Lower lobe of right lung (tissue), 2 donors: ENCODE measurements around the gene SCAP. TPM values are rescaled to one million over a fixed set of nuclear protein-coding genes. Genes with fewer than 3 reads are reported as not detected.

Source experiments
- ATAC-seq, 2 donors: fragments of 200-7000 bp; cut with Tn5 transposase; one replicate each; pipeline ENCODE4 v1.9.1; 2020 to 2022; ENCODE audit warnings: mild to moderate bottlenecking in 2 of 2, moderate library complexity in 2 of 2
- DNase-seq: peaks from one replicate; pipeline ENCODE4 v3.0.0-alpha.2; 2020
- H3K27ac ChIP-seq: fragments of 200-600 bp; one replicate; pipeline ENCODE4 v1.8.0; 2022
- H3K27me3 ChIP-seq: fragments of 200-600 bp; one replicate; pipeline ENCODE4 v1.8.0; 2022; ENCODE audit warnings: low read depth
- H3K36me3 ChIP-seq: fragments of 200-600 bp; one replicate; pipeline ENCODE4 v1.8.0; 2022; ENCODE audit warnings: mild to moderate bottlenecking
- H3K4me1 ChIP-seq: fragments of 200-600 bp; one replicate; pipeline ENCODE4 v1.8.0; 2022
- H3K4me3 ChIP-seq: fragments of 200-600 bp; one replicate; pipeline ENCODE4 v1.8.0; 2022; ENCODE audit warnings: mild to moderate bottlenecking
- H3K9me3 ChIP-seq: fragments of 200-600 bp; one replicate; pipeline ENCODE4 v1.8.0; 2022
- intact Hi-C: fragments of 100-400 bp; cut with DNase I; formaldehyde crosslinking; loops from one replicate; pipeline ENCODE4 v1.11.0; 2022
- total RNA-seq: library from RNA; stranded (reverse); fragmentation: NEBNext Ultra II Directional; extraction: Animal tissue kit (Norgen Biotek cat#: 25700); gene quantifications from one replicate; pipeline ENCODE4 v1.2.1, GENCODE V29; 2021
- TF ChIP-seq, protein P1 (sequence below): fragments of 200-600 bp; IDR thresholded peaks from one replicate; pipeline ENCODE4 v1.8.0; 2022; ENCODE audit warnings: antibody characterized with exemption, mild to moderate bottlenecking
- donor health status: DM: no; HTN: yes; CAD: no; lungs with severe emphysema.

Gene SCAP
- total RNA-seq, 1 donor from 2014 or later: 61.3 TPM

GRCh38 chr3:47503033-47503432, 27.3 kb upstream of the SCAP start:
- peaks cover 78% of the 10 kb centered on the region for H3K36me3 ChIP-seq

GRCh38 chr3:47496892-47497291, 21.2 kb upstream of the SCAP start:
- DNase-seq (no peak), ATAC-seq (peak; percentile 86 to 91)
- intact Hi-C loops: no loop called here
- H3K4me1 ChIP-seq: no peaks in the 10 kb centered on the region
- no peak overlapping the region for H3K4me3 ChIP-seq
- TF ChIP-seq, protein P1, sequence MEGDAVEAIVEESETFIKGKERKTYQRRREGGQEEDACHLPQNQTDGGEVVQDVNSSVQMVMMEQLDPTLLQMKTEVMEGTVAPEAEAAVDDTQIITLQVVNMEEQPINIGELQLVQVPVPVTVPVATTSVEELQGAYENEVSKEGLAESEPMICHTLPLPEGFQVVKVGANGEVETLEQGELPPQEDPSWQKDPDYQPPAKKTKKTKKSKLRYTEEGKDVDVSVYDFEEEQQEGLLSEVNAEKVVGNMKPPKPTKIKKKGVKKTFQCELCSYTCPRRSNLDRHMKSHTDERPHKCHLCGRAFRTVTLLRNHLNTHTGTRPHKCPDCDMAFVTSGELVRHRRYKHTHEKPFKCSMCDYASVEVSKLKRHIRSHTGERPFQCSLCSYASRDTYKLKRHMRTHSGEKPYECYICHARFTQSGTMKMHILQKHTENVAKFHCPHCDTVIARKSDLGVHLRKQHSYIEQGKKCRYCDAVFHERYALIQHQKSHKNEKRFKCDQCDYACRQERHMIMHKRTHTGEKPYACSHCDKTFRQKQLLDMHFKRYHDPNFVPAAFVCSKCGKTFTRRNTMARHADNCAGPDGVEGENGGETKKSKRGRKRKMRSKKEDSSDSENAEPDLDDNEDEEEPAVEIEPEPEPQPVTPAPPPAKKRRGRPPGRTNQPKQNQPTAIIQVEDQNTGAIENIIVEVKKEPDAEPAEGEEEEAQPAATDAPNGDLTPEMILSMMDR: no peak
- peaks cover 74% of the 10 kb centered on the region for H3K36me3 ChIP-seq
- H3K9me3 ChIP-seq: no peaks in the 10 kb centered on the region
- no peaks in the 10 kb centered on the region for H3K27me3 ChIP-seq
- H3K27ac ChIP-seq: no peak overlapping the region

More at GRCh38 chr3:47503033-47503432, 27.3 kb upstream of the SCAP start:
- no peaks in the 10 kb centered on the region for H3K27me3 ChIP-seq
- ATAC-seq (no peak), DNase-seq (no peak)
- no peak overlapping the region for H3K27ac ChIP-seq
- H3K4me1 ChIP-seq: no peaks in the 10 kb centered on the region
- TF ChIP-seq, protein P1: no peak
- H3K9me3 ChIP-seq: no peaks in the 10 kb centered on the region
- intact Hi-C loops: no loop called here
- H3K4me3 ChIP-seq: no peak overlapping the region

- Histone ChIP-seq H3K9me3 (no peaks in the 10 kb centered on the region), H3K4me1 (no peaks in the 10 kb centered on the region), H3K4me3 (no peak overlapping the region), H3K27ac (no peak overlapping the region), H3K27me3 (no peaks in the 10 kb centered on the region), H3K36me3 (peaks cover 64% of the 10 kb centered on the region)
- intact Hi-C loops: no loop called here
- ATAC-seq (no peak), DNase-seq (no peak)
- TF ChIP-seq, protein P1: no peak
Observed at GRCh38 chr3:47495886-47496285, 20.1 kb upstream of the SCAP start.

DNA sequence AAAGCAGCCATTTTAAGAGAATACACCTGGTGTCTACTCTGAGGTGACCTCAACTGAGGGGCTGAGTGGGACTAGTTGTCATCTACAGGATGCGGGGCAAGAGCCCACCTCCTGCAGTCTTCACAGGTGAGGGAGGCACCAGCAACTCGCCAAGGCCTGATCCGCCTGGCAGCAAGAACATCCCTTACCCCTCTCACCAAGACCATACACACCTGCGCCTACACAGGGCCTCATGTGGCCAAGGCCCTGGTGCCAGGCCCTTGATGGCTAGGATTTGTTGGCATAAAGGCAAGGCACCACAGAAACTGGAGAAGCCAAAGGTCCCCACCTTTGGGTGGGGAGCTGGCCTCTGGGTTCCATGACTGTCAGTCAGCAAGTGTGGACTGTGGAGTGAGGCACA, 19.4 kb upstream of the SCAP start:
- intact Hi-C loops: no loop called here
- Histone ChIP-seq H3K9me3 (no peaks in the 10 kb centered on the region), H3K4me1 (no peaks in the 10 kb centered on the region), H3K27me3 (no peaks in the 10 kb centered on the region), H3K4me3 (no peak overlapping the region), H3K27ac (no peak overlapping the region), H3K36me3 (peaks cover 56% of the 10 kb centered on the region)
- ATAC-seq (no peak), DNase-seq (no peak)
- TF ChIP-seq, protein P1: no peak

DNA sequence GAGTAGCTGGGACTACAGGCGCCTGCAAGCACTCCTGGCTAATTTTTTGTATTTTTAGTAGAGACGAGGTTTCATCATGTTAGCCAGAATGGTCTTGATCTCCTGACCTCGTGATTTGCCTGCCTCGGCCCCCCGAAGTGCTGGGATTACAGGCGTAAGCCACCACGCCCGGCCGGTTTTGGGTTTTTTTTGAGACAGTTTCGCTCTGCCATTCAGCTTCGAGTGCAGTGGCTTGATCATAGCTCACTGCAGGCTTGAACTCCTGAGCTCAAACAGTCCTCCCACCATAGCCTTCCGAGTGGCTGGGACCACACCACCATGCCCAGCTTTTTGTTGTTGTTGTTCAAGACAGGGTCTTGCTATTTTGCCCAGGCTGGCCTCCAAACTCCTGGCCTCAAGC, 16.0 kb upstream of the SCAP start:
- Histone ChIP-seq H3K27me3 (no peaks in the 10 kb centered on the region), H3K9me3 (no peaks in the 10 kb centered on the region), H3K4me3 (no peak overlapping the region), H3K36me3 (peaks cover 33% of the 10 kb centered on the region), H3K4me1 (no peaks in the 10 kb centered on the region), H3K27ac (no peak overlapping the region)
- TF ChIP-seq, protein P1: no peak
- ATAC-seq (no peak), DNase-seq (no peak)
- intact Hi-C loops: no loop called here

DNA sequence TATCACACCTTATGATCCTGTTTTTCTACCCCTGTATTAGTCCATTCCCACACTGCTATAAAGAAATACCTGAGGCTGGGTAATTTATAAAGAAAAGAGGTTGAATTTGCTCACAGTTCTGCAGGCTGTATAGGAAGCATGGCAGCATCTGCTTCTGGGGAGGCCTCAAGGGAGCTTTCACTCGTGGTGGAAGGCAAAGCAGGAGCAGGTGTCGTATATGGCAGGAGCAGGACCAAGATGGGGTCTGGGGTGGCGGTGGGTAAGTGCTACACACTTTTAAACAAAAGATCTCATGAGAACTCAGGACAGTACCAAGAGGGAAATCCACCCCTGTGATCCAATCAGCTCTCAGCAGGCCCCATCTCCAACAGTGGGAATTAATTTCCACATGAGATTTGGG, 15.4 kb upstream of the SCAP start:
- TF ChIP-seq, protein P1: no peak
- ATAC-seq (no peak), DNase-seq (no peak)
- H3K9me3 ChIP-seq: no peaks in the 10 kb centered on the region
- intact Hi-C loops: no loop called here
- H3K36me3 ChIP-seq: peaks cover 30% of the 10 kb centered on the region
- H3K4me3 ChIP-seq: no peak overlapping the region
- H3K27me3 ChIP-seq: no peaks in the 10 kb centered on the region
- H3K27ac ChIP-seq: no peak overlapping the region
- H3K4me1 ChIP-seq: no peaks in the 10 kb centered on the region
